ENCODE results near the gene RNU6-1.

The RNU6-1 gene

GRCh38 chr15:67832897-67833709 lies 6.7 kb downstream of the RNU6-1 start:
- peak; percentile 3 for DNase-seq (ENCODE audit: low spot score)

- DNase-seq (ENCODE audit: low spot score): no peak
These were observed 7.8 kb downstream of the RNU6-1 start for GRCh38 chr15:67832031-67832551.

- no peak for DNase-seq (ENCODE audit: low spot score)
These were observed 8.5 kb downstream of the RNU6-1 start for GRCh38 chr15:67831363-67831762.

GRCh38 chr15:67829647-67830504 lies 10.0 kb downstream of the RNU6-1 start:
- DNase-seq (ENCODE audit: low spot score): no peak

- no peak for DNase-seq (ENCODE audit: low spot score)
These were observed 10.7 kb downstream of the RNU6-1 start for GRCh38 chr15:67828969-67829646.

- no peak for DNase-seq (ENCODE audit: low spot score)
These were observed 11.4 kb downstream of the RNU6-1 start for GRCh38 chr15:67828278-67828968.

GRCh38 chr15:67827562-67828277 lies 12.1 kb downstream of the RNU6-1 start:
- no peak for DNase-seq (ENCODE audit: low spot score)

GRCh38 chr15:67826717-67827561 lies 12.9 kb downstream of the RNU6-1 start:
- peak; percentile 22 for DNase-seq (ENCODE audit: low spot score)

GRCh38 chr15:67825881-67826716 lies 13.7 kb downstream of the RNU6-1 start:
- DNase-seq (ENCODE audit: low spot score): no peak

- DNase-seq (ENCODE audit: low spot score): peak; percentile 78
These were observed 14.6 kb downstream of the RNU6-1 start, which contains the start of gene SKOR1 for GRCh38 chr15:67824976-67825880. Gene SKOR1, plus strand, starts transcription at chr15:67825509. Its CDS starts 94 bp downstream, at chr15:67825603.

GRCh38 chr15:67824197-67824968 lies 15.5 kb downstream of the RNU6-1 start:
- peak; percentile 21 for DNase-seq (ENCODE audit: low spot score)

GRCh38 chr15:67823314-67824196 lies 16.3 kb downstream of the RNU6-1 start:
- peak; percentile 22 for DNase-seq (ENCODE audit: low spot score)

- peak; percentile 13 for DNase-seq (ENCODE audit: low spot score)
These were observed 17.1 kb downstream of the RNU6-1 start for GRCh38 chr15:67822537-67823313.

- DNase-seq (ENCODE audit: low spot score): peak; percentile 15
These were observed 17.9 kb downstream of the RNU6-1 start for GRCh38 chr15:67821784-67822440.

Data from AG08396 (cell line).